ENCODE data around the gene ZNF81.

GRCh38 chrX:47933946-47934345 lies 97.2 kb downstream of the ZNF81 start:
- TF ChIP-seq CTCF (IDR thresholded peaks at IDR 0.05) (no peak), POLR2A (IDR thresholded peaks at IDR 0.05) (no peak)
